DND-41 (cell line): ENCODE measurements around the gene RNMT.

Experiments
- ATAC-seq: fragments of 200-7000 bp; cut with Tn5 transposase; 3 replicates; pipeline ENCODE4 v1.9.1; 2021; ENCODE audit warnings: low read depth; ENCODE audit not compliant: insufficient read depth
- DNase-seq: peaks from one replicate; pipeline ENCODE4 v3.0.0-alpha.2; 2020
- H2AFZ ChIP-seq: 2 replicates; pipeline ENCODE4 v1.6.0; 2012; ENCODE audit warnings: low read depth, low read length
- H3K27ac ChIP-seq: 2 replicates; pipeline ENCODE4 v1.5.1; 2012; ENCODE audit warnings: low read length, inconsistent platforms
- H3K27me3 ChIP-seq: fragments of 200-600 bp; sonication (generic); 2 replicates; pipeline ENCODE4 v1.6.0; 2012; ENCODE audit warnings: low read length, mild to moderate bottlenecking, inconsistent platforms; ENCODE audit not compliant: insufficient read depth, poor library complexity
- H3K36me3 ChIP-seq: 2 replicates; pipeline ENCODE4 v1.5.1; 2012; ENCODE audit warnings: low read length, inconsistent platforms; ENCODE audit not compliant: insufficient read depth
- H3K4me1 ChIP-seq: 2 replicates; pipeline ENCODE4 v1.5.1; 2012; ENCODE audit warnings: mild to moderate bottlenecking, low read length; ENCODE audit not compliant: insufficient read depth
- H3K4me2 ChIP-seq: 2 replicates; pipeline ENCODE4 v1.6.0; 2012; ENCODE audit warnings: mild to moderate bottlenecking, moderate library complexity, low read length, inconsistent platforms; ENCODE audit not compliant: insufficient read depth
- H3K4me3 ChIP-seq, 2 experiments: fragments of 200-600 bp in 1 of 2; shearing (Covaris generic) in 1 of 2; 2 replicates each; pipeline ENCODE4 v1.5.1; 2012 to 2016; ENCODE audit warnings: inconsistent platforms in 2 of 2, low read length in 2 of 2, mild to moderate bottlenecking in 2 of 2, low read depth in 1 of 2, moderate library complexity in 1 of 2
- H3K79me2 ChIP-seq: 2 replicates; pipeline ENCODE4 v1.6.0; 2012; ENCODE audit warnings: low read length, inconsistent platforms; ENCODE audit not compliant: insufficient read depth
- H3K9ac ChIP-seq: 2 replicates; pipeline ENCODE4 v1.6.0; 2012; ENCODE audit warnings: low read depth, mild to moderate bottlenecking, inconsistent platforms, low read length, moderate library complexity
- H3K9me3 ChIP-seq: 2 replicates; pipeline ENCODE4 v1.5.1; 2012; ENCODE audit warnings: low read length, moderate library complexity, mild to moderate bottlenecking, inconsistent platforms; ENCODE audit not compliant: insufficient read depth, severe bottlenecking
- H4K20me1 ChIP-seq: 2 replicates; pipeline ENCODE4 v1.6.0; 2012; ENCODE audit warnings: low read length; ENCODE audit not compliant: insufficient read depth
- CTCF ChIP-seq: IDR thresholded peaks from 2 replicates; pipeline ENCODE4 v1.5.1; 2012; ENCODE audit warnings: borderline replicate concordance, low read length, moderate library complexity, mild to moderate bottlenecking; ENCODE audit not compliant: poor library complexity, severe bottlenecking; ENCODE audit errors: extremely low read depth
- EZH2 ChIP-seq: IDR thresholded peaks from 3 replicates; pipeline ENCODE4 v1.6.1; 2012; ENCODE audit warnings: borderline replicate concordance, low read depth, mild to moderate bottlenecking, moderate library complexity, low read length, inconsistent platforms; ENCODE audit not compliant: severe bottlenecking

The RNMT gene

DNA sequence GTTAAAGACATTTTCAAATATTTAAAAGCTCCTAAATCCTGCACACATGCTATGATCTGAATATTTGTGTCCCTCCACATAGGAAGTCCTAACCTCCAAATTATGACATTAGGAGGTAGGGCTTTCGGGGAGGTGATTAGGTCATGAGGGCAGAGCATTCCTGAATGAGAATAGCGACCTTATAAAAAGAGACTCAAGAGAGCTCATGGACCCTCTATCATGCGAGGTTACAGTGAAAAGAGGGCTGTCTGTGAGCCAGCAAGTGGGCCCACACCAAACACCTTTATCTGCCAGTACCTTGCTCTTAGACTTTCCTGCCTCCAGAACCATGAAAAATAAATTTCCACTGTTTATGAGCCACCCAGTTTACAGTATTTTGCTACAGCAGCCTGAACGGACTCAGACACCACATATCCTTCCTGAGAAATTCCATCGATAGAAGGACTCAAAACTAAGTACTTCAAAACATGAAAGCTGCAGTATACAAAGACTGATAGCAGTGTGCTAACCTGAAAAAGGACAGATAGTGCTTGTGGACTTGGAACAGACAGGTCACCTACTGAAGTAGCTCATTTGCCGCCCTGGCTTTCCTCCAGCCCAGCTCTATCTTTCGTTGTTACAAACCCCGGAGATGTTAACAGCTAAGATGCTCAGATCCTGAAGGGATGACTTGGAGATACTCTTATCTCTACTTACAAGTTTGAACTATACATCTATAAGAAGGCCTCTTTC is 13.9 kb upstream of the RNMT start:
- H3K36me3 ChIP-seq = 0 out of 2 replicates have a peak, but pooled peaks cover under 1% of the 10 kb centered on the region
- H4K20me1 ChIP-seq = peaks cover 18% of the 10 kb centered on the region
- no peak for DNase-seq
- no peaks in the 10 kb centered on the region for H3K27me3 ChIP-seq
- H2AFZ ChIP-seq = no peak overlapping the region
- H3K27ac ChIP-seq = no peak overlapping the region
- H3K4me2 ChIP-seq = no peak overlapping the region
- peaks cover 9% of the 10 kb centered on the region for H3K9me3 ChIP-seq
- ATAC-seq = no peak
- peaks cover 99% of the 10 kb centered on the region for H3K79me2 ChIP-seq
- H3K9ac ChIP-seq = no peak overlapping the region
- H3K4me1 ChIP-seq = no peaks in the 10 kb centered on the region
- TF ChIP-seq CTCF (no peak), EZH2 (no peak)
- no peak overlapping the region for H3K4me3 ChIP-seq

- Histone ChIP-seq H3K4me1 (no peaks in the 10 kb centered on the region), H3K9ac (no peak overlapping the region), H3K79me2 (peaks cover 99% of the 10 kb centered on the region), H3K27me3 (no peaks in the 10 kb centered on the region), H3K4me3 (no peak overlapping the region), H3K36me3 (no peaks in the 10 kb centered on the region), H4K20me1 (peaks cover 18% of the 10 kb centered on the region), H3K4me2 (no peak overlapping the region), H3K9me3 (peaks cover 5% of the 10 kb centered on the region), H2AFZ (no peak overlapping the region), H3K27ac (no peak overlapping the region)
- no peak for TF ChIP-seq EZH2
- TF ChIP-seq CTCF = no peak
- DNase-seq = no peak
- no peak for ATAC-seq
These were observed 12.9 kb upstream of the RNMT start for GRCh38 chr18:13713455-13714055.

DNA sequence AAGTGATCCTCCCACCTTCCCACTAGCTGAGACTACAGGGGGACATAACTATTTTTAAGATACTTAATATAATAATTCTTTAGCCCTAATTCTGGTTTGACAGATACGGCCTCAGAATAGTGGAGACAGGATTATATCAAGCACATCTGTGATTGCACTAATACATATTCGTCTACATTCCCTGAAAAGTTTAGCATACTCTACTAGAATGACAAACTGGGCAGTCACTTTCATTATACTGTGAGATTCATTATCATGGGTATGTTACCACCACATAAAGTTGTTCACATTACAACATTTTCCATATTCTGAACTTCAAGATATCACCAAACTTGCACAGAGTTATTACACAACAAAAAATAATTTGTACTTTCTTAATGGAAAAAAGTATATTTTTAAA is 11.1 kb upstream of the RNMT start:
- ATAC-seq (no peak), DNase-seq (no peak)
- H4K20me1 ChIP-seq = peaks cover 18% of the 10 kb centered on the region
- TF ChIP-seq CTCF (no peak), EZH2 (no peak)
- H3K79me2 ChIP-seq = peaks cover 99% of the 10 kb centered on the region
- H2AFZ ChIP-seq = no peak overlapping the region
- no peaks in the 10 kb centered on the region for H3K27me3 ChIP-seq
- no peak overlapping the region for H3K4me2 ChIP-seq
- no peak overlapping the region for H3K9ac ChIP-seq
- H3K36me3 ChIP-seq = peaks cover 3% of the 10 kb centered on the region; the same call in 1 of the 2 replicates
- H3K4me1 ChIP-seq = no peaks in the 10 kb centered on the region
- H3K27ac ChIP-seq = no peak overlapping the region
- H3K9me3 ChIP-seq = no peaks in the 10 kb centered on the region
- H3K4me3 ChIP-seq = no peak overlapping the region
